EL (cell line): ENCODE measurements around the gene MUC5B.
"Not testable (repeated sequence)": the region's sequence is repeated elsewhere in the genome, so short reads cannot be mapped to it uniquely, and the experiment has no call there.

ENCODE experiments used
- DNase-seq: peaks from one replicate; pipeline ENCODE4 v3.0.0-alpha.2; 2016

Gene MUC5B

DNA sequence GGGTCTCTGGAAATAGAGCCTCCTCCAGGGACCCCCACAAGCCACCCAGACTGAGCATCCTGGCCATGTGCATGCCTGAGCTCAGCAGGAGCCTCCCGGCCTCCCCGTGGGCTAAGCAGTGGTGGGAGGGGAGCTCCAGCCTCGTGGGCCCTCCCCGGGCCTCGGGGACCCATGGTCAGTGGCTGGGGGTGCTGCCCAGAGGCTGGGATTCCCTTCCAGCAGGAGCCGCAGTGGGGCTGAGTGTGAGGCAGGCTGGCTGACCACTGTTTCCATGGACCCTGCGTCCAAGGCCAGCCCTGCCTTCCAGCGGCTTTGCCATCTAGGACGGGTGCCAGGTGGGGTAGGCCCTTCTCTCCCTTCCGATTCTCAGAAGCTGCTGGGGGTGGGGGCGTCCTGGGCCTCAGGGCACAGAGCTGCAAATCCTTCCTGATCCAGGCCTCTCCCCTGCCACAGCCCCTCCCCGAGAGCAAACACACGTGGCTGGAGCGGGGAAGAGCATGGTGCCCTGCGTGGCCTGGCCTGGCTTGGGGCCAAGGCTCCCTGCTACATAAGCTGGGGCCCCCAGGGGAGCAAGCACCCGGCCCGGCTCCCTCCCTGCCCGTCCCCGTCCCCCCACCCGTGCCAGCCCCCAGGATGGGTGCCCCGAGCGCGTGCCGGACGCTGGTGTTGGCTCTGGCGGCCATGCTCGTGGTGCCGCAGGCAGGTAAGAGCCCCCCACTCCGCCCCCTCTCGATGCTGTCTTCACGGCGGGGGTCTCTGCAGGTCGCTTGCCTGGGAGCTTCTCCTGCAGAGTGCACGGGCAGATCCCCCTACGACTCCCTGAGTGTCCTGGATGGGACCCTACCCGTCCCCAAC, at the start of gene MUC5B:
Gene MUC5B (plus strand): TSS at position 576 of the 855 bp plus-strand sequence. CDS start 58 bp downstream, at position 634.
- no peak for DNase-seq

- not testable (repeated sequence) for DNase-seq
These were observed 49.5 kb upstream of the MUC5B start for GRCh38 chr11:1173396-1173795.

- DNase-seq = no peak
These were observed 48.2 kb upstream of the MUC5B start for GRCh38 chr11:1174441-1175370.

DNA sequence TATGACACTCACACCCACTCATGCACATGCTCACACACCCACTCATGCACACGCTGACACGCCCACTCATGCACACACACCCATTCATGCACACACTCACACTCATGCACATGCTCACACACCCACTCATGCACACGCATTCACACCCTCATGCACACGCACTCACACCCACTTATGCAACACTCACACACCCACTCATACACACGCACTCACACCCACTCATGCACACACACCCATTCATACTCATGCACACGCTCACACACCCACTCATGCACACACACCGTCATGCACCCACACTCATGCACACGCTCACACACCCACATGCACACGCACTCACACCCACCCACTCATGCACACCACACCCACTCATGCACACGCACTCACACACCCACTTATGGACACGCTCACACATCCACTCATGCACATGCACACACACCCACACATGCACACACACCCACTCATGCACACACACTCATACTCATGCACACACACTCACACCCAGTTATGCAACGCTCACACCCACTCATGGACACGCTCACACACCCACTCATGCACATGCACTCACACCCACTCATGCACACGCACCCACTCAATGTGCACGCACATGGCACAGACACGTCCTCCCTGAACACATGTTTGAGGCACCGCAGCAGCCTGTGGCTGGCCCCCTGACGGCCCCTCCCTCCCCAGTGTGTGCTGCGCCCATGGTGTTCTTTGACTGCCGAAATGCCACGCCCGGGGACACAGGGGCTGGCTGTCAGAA, 47.2 kb upstream of the MUC5B start:
- no peak for DNase-seq

GRCh38 chr11:1176224-1177019, 46.4 kb upstream of the MUC5B start:
- DNase-seq = no peak

DNA sequence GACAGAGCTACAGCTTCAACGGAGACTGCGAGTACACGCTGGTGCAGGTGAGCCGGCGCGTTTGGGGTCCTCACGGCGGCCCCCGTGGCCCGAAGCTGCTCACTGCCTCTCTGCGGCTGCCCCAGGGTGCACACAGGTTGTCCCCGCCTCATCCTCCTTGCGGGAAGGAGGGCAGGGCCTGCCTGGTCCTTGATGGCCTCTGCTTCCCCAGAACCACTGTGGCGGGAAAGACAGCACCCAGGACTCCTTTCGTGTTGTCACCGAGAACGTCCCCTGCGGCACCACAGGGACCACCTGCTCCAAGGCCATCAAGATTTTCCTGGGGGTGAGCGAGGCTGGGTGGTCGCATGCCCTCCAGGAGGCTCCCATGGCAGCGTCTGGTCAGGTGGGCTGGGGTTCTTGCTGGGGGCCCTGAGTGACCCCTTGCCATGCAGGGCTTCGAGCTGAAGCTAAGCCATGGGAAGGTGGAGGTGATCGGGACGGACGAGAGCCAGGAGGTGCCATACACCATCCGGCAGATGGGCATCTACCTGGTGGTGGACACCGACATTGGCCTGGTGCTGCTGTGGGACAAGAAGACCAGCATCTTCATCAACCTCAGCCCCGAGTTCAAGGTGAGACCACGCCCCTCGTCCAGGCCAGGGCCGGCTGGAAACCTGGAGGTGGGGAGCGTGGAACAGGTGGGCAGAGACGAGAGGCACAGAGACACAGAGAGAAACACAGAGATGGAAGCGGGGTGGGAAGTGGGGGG, 45.7 kb upstream of the MUC5B start:
- DNase-seq = no peak

DNA sequence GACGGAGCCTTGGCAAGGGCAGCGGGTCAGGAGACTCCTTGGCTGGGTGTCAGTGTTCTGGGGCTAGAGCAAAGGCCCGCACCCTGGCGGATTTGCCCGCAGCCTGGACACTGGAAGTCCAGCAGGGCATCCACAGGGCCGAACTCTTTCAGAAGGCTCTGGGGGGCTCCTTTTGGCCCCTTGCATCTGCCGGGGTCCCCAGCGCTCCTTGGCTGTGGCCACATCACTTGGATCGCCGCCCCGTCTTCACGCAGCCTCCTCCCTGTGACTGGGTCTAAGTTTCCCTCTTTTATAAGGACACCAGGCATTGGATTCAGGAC, 45.1 kb upstream of the MUC5B start:
- DNase-seq = no peak

DNA sequence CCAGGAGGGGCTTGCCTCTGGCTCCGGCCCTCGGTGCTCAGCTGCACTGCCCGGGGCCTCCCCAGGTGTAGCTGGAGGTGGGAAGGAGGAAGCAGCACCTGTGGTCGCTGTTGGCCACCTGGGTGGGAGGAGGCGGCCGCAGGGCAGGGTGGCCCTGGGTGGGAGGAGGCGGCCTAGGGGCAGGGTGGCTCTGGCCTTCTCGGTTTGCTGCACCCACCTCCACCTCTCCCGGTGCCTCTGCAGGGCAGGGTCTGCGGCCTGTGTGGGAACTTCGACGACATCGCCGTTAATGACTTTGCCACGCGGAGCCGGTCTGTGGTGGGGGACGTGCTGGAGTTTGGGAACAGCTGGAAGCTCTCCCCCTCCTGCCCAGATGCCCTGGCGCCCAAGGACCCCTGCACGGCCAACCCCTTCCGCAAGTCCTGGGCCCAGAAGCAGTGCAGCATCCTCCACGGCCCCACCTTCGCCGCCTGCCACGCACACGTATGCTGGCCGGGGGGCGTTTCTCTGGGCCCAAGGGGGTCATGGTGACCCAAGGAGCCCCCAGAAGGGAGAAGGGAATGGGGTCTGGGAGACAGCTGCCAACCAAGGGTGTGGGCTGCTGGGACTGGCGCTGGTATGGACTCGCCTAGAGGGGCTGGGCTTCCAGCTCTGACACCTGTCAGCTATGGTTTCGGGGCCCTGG, 44.5 kb upstream of the MUC5B start:
- DNase-seq = no peak

- no peak for DNase-seq
These were observed 44.0 kb upstream of the MUC5B start for GRCh38 chr11:1178906-1179305.

GRCh38 chr11:1179641-1180040, 43.2 kb upstream of the MUC5B start:
- no peak for DNase-seq

DNA sequence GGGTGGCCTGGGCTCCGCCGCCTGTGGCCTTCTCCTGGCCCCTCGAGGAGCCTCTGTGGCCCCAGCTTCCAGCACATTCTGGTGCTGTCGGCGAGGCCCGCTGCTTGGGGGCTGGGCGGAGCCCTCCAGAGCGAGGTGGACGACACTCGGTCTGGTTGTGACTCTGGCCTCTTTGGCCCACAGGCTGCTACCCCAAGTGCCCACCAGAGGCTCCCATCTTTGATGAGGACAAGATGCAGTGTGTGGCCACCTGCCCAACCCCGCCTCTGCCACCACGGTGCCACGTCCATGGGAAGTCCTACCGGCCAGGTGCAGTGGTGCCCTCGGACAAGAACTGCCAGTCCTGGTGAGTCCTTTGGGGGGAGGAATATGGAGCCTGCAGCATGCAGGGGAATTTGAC, 42.7 kb upstream of the MUC5B start:
- DNase-seq = no peak

- no peak for DNase-seq
These were observed 41.9 kb upstream of the MUC5B start for GRCh38 chr11:1180947-1181391.

DNA sequence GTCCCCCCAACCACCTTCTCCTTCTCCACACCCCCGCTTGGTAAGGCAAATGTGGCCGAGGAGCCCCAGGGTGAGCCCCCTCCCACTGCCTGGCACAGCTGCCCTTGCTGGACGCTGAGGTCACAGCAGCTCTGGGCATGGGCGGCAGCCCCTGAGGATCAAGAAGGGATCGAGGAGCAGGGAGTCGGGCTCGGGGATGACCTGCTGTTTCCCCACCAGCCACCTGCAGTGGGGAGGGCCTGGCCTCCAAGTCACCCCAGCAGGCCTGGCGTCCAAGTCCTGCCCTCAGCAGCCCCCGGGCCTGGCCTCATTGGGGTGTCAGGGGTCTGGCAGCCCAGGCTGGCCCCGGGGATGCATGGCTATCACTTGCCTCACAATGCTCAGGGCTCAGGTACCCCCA, 41.4 kb upstream of the MUC5B start:
- no peak for DNase-seq

GRCh38 chr11:1181853-1182535, 40.9 kb upstream of the MUC5B start:
- DNase-seq = no peak

- DNase-seq = not testable (repeated sequence)
These were observed 38.7 kb upstream of the MUC5B start for GRCh38 chr11:1184139-1184538.

DNA sequence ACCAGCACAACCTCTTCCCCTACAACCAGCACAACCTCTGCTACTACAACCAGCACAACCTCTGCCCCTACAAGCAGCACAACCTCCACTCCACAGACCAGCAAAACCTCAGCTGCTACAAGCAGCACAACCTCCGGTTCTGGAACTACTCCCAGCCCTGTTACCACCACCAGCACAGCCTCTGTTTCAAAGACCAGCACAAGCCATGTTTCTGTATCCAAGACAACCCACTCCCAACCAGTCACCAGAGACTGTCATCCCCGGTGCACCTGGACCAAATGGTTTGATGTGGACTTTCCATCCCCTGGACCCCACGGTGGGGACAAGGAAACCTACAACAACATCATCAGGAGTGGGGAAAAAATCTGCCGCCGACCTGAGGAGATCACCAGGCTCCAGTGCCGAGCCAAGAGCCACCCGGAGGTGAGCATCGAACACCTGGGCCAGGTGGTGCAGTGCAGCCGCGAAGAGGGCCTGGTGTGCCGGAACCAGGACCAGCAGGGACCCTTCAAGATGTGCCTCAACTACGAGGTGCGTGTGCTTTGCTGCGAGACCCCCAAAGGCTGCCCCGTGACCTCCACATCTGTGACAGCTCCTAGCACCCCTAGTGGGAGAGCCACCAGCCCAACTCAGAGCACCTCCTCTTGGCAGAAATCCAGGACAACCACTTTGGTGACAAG, 34.3 kb upstream of the MUC5B start:
- not testable (repeated sequence) for DNase-seq

DNA sequence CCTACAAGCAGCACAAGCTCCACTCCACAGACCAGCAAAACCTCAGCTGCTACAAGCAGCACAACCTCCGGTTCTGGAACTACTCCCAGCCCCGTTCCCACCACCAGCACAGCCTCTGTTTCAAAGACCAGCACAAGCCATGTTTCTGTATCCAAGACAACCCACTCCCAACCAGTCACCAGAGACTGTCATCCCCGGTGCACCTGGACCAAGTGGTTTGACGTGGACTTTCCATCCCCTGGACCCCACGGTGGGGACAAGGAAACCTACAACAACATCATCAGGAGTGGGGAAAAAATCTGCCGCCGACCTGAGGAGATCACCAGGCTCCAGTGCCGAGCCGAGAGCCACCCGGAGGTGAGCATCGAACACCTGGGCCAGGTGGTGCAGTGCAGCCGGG, 33.0 kb upstream of the MUC5B start:
- not testable (repeated sequence) for DNase-seq

GRCh38 chr11:1191786-1192470, 30.9 kb upstream of the MUC5B start:
- DNase-seq = not testable (repeated sequence)

DNA sequence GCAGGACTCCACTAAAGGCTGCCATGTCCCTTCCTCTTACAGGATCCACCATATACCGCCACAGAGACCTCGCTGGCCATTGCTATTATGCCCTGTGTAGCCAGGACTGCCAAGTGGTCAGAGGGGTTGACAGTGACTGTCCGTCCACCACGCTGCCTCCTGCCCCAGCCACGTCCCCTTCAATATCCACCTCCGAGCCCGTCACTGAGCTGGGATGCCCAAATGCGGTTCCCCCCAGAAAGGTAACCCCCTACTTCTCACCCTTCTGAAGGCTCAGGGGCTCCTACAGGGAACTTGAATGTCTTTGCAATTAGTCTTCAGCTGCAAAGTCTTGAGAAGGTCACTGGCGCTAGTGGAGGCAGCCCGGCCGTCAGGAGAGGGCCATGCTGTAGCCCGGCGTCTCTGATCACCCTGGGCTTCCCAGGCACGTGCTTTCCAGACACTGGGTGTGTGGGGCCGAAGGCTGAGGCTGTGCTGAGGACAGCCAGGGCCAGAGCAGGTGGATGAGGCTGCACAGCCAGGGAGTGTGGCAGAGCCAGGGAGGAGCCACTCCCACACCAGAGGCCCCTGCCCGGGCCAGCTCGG, 30.0 kb upstream of the MUC5B start:
- DNase-seq = no peak
